ENCODE measurements around the gene SPATA33.
"Not testable (repeated sequence)": the region's sequence is repeated elsewhere in the genome, so short reads cannot be mapped to it uniquely, and the experiment has no call there.

Gene SPATA33

GRCh38 chr16:89629827-89630610, 27.6 kb upstream of the SPATA33 start:
- DNase-seq = no peak

GRCh38 chr16:89633064-89633631, 24.5 kb upstream of the SPATA33 start:
- no peak for DNase-seq

DNA sequence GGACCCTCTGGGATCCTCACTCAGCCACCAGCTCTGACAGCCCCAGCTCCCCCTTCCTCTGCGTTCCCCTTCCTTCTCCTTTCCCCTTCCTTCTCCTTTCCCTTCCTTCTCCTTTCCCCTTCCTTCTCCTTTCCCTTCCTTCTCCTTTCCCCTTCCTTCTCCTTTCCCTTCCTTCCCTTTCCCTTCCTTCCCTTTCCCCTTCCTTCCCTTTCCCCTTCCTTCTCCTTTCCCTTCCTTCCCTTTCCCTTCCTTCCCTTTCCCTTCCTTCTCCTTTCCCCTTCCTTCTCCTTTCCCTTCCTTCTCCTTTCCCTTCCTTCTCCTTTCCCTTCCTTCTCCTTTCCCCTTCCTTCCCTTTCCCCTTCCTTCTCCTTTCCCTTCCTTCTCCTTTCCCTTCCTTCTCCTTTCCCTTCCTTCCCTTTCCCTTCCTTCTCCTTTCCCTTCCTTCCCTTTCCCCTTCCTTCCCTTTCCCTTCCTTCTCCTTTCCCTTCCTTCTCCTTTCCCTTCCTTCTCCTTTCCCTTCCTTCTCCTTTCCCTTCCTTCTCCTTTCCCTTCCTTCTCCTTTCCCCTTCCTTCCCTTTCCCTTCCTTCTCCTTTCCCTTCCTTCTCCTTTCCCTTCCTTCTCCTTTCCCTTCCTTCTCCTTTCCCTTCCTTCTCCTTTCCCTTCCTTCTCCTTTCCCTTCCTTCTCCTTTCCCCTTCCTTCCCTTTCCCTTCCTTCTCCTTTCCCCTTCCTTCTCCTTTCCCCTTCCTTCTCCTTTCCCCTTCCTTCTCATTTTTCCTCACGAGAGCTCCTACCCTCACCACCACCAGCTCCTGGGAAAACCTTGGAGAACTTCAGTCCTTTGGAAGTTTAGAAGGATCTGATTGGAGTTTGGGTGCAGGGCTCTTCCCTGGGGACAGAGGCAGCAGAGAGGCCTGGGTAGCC, 22.9 kb upstream of the SPATA33 start:
- DNase-seq = not testable (repeated sequence)

DNA sequence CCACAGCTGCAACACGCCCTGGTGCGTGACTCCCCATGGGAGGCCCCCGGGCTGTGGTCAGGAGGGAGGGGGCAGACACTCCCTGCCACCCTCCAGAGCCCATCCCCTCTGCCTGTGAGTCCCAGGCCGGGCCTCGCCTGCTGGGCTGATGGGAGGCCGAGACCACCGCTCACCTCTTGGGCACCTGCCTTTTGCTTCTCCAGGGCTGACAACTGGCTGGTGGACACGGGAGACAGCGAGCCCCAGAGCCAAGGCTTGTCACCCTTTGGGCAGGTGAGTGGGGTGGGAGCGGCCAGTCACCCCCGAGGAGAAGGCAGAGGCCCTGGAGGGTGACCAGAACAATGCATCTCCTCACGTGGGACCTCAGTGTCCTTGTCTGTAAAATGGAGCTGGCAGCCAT, 21.0 kb upstream of the SPATA33 start:
- no peak for DNase-seq

- DNase-seq = no peak
Observed at GRCh38 chr16:89637379-89637778, 20.3 kb upstream of the SPATA33 start.

GRCh38 chr16:89638455-89638854, 19.2 kb upstream of the SPATA33 start:
- DNase-seq = no peak

DNA sequence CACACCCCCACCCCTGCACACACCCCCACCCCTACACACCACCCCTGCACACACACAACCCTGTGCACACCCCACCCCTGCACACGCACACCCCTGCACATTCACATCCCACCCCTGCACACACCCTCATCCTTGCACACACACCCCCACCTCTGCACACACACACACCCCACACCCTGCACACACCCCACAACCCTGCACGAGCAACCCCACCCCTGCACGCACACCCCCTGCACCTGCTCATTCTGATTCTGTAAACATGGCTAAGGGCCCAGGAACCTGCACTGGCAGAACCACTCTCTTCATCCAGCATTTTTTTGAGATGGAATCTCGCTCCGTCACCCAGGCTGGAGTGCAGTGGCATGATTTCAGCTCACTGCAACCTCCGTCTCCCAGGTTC, 18.3 kb upstream of the SPATA33 start:
- DNase-seq = no peak

DNA sequence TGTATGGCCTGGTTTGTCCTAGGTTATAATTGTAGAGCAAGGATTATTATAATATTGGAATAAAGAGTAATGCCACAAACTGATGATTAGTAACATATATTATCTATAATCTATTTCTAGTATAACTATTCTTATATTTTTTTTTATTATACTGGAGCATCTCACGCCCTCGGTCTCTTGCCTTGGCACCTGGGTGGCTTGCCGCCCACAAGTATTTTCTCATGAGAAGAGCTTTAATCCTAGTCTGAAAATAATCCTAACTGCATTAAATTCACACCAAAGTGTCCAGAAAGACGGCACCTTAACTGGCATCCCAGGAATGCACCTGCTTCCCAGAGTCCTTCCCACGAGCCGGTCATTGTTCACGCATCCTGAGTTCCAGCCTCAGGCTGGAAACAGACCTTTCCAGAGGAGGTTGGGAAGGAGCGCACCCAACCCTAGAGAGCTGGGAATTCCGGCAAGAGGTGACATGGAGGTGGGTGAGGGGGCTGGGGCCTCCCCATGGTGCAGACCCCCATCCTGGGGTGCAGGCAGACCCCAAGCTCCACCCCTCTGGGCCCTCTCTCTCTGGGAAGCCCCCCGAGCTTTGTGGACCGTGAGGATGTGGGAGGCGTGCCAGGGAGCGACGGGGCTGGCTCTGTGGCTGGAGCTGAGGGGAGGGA, 16.0 kb upstream of the SPATA33 start:
- DNase-seq = no peak

GRCh38 chr16:89642574-89642973, 15.1 kb upstream of the SPATA33 start:
- DNase-seq = no peak

DNA sequence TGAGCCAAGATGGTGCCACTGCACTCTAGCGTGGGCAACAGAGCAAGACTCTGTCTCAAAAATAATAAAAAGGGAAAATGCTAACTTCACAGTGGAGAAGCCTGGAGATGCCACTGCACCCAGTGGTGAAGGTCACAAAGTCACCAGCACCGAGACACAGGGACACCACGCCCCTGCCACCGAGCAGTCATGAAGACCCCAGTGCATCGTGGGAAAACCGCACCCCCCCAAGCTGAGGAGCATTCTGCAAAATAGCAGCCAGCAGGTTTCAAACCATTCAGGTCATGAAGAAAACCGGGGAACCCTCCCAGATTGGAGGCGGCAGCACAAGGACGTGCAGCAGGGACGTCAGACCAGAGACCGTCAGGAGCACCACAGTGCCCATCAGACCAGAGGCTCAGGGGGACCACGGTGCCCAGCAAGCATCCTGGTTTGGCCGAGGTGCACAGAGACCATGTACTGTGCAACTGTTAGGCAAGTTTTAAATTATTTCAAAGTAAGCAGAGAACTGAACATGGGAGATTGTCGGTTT, 13.8 kb upstream of the SPATA33 start:
- no peak for DNase-seq

GRCh38 chr16:89645122-89645521, 12.5 kb upstream of the SPATA33 start:
- no peak for DNase-seq

- DNase-seq = no peak
Observed at GRCh38 chr16:89646270-89646669, 11.4 kb upstream of the SPATA33 start.

DNA sequence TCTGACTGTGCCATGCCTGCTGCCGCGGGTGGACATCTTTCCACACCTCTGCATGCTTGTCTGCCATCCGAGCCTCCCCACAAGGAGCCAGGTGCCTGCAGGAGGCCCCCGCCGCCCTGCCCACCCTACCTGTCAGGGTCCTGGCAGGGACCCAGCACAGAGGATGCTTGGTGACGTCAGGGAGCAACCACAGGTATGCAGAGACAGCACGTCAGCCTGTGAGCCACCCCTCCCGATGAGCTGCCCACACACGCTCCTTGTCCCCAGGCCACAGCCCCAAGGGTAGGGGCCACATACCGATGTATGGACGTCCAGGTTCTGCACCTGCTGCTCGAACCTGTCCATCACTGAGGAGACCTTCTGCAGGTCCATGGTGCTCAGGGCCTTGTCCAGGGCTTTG, 10.7 kb upstream of the SPATA33 start:
- no peak for DNase-seq

GRCh38 chr16:89651584-89651983, 6.1 kb upstream of the SPATA33 start:
- DNase-seq = no peak

GRCh38 chr16:89653656-89654295, 3.9 kb upstream of the SPATA33 start:
- no peak for DNase-seq

DNA sequence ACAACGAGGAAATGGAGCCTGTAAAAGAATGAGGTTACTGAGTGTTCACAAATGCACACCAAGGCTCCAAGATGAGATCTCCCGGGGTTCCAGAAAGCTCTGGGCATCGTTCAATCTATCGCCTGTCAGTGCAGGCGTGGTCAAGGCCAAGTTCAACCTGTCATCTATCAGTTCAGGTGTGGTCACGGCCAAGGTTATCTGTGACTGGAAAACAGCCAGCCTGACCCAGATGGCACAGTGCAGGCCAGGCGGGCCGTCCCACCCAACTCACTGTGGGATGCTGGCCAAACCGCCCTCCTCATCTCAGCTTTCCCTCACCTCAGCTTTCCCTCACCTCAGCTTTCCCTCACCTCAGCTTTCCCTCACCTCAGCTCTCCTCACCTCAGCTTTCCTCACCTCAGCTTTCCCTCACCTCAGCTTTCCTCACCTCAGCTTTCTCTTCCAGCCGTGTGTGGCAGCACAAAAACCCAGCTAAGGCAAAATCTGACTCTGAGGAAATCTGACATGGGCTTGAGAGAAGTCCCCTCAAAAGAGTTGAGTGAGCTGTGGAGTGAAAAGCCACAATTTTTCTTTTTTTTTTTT, 2.5 kb upstream of the SPATA33 start:
- DNase-seq = no peak

- DNase-seq = no peak
Observed at GRCh38 chr16:89656435-89657121, 1.1 kb upstream of the SPATA33 start.

- DNase-seq = no peak
Observed at GRCh38 chr16:89658221-89658879, 714 bp downstream of the SPATA33 start.

- DNase-seq = no peak
Observed at GRCh38 chr16:89660146-89660545, 2.5 kb downstream of the SPATA33 start.

DNA sequence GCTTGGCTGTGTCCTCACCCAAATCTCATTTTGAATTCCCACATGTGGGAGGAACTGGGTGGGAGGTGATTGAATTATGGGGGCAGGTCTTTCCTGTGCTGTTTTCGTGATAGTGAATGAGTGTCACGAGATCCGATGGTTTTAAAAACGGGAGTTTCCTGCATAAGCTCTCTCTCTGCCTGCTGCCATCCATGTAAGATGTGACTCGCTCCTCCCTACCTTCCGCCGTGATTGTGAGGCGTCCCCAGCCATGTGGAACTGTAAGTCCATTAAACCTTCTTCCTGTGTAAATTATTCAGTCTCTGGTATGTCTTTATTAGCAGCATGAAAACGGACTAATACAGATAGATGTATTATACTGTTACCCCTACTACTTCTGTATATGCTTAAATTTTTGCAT, 3.6 kb downstream of the SPATA33 start:
- DNase-seq = no peak

DNA sequence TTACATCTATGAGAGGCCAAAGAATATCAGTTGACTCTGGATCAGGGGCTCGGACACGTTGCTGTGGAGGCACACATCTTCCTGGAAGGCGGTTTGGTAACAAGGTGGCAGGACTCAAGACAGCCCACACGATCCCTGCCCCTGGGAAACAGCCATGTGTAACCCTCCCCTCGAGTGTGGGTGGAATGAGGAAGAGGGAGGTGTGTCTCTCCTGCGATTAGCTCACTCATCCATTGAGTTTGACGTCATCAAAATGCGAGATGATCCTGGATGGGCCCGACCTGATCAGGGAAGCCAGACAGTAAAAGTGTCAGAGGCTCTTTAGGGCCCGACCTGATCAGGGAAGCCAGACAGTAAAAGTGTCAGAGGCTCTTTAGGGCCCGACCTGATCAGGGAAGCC, 6.6 kb downstream of the SPATA33 start:
- not testable (repeated sequence) for DNase-seq

All from KG1 (cell line).